ENCODE measurements around the gene SRA1. TPM values are rescaled to one million over a fixed set of nuclear protein-coding genes. Genes with fewer than 3 reads are reported as not detected.
"Not testable (repeated sequence)": the region's sequence is repeated elsewhere in the genome, so short reads cannot be mapped to it uniquely, and the experiment has no call there.

SRA1 gene
- total and polyA plus RNA-seq, 3 donors from 2014 or later: 43.1 to 51.3 (median 49.0) TPM

GRCh38 chr5:140587495-140587894 lies 30.2 kb upstream of the SRA1 start:
- 89 to 96% methylated on average over 1 of the region's 1 CpG for WGBS, 2 donors
- no peak for DNase-seq
- Histone ChIP-seq H3K27me3 (no peaks in the 10 kb centered on the region), H3K4me1 (peaks cover 7% of the 10 kb centered on the region), H3K27ac (no peak overlapping the region), H3K4me3 (no peak overlapping the region), H3K9me3 (no peaks in the 10 kb centered on the region), H3K36me3 (ENCODE audit: low read depth, missing control alignments) (no peaks in the 10 kb centered on the region)
- no peak for TF ChIP-seq POLR2A (IDR thresholded peaks at IDR 0.05)
- TF ChIP-seq, protein P1, sequence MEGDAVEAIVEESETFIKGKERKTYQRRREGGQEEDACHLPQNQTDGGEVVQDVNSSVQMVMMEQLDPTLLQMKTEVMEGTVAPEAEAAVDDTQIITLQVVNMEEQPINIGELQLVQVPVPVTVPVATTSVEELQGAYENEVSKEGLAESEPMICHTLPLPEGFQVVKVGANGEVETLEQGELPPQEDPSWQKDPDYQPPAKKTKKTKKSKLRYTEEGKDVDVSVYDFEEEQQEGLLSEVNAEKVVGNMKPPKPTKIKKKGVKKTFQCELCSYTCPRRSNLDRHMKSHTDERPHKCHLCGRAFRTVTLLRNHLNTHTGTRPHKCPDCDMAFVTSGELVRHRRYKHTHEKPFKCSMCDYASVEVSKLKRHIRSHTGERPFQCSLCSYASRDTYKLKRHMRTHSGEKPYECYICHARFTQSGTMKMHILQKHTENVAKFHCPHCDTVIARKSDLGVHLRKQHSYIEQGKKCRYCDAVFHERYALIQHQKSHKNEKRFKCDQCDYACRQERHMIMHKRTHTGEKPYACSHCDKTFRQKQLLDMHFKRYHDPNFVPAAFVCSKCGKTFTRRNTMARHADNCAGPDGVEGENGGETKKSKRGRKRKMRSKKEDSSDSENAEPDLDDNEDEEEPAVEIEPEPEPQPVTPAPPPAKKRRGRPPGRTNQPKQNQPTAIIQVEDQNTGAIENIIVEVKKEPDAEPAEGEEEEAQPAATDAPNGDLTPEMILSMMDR (IDR thresholded peaks at IDR 0.05): no peak
- intact Hi-C loops (cut with DNase I; ENCODE audit: low total_unique reads): no loop called here

- H3K36me3 ChIP-seq (ENCODE audit: low read depth, missing control alignments); H3K27me3 ChIP-seq; H3K4me3 ChIP-seq; H3K9me3 ChIP-seq; intact Hi-C loops (cut with DNase I; ENCODE audit: low total_unique reads); DNase-seq; H3K27ac ChIP-seq: not testable (repeated sequence)
- H3K4me1 ChIP-seq: peaks cover 28% of the 10 kb centered on the region
- TF ChIP-seq, protein P1 (IDR thresholded peaks at IDR 0.05): peak in 1 of 3 experiments; percentile 42
- WGBS, 2 donors: 93 to 95% methylated on average over 6 of the region's 6 CpGs
Measured at GRCh38 chr5:140579188-140579747, 22.0 kb upstream of the SRA1 start.

- no peaks in the 10 kb centered on the region for H3K9me3 ChIP-seq
- H3K27ac ChIP-seq: peak overlapping the region; percentile 52 to 84
- no peak for DNase-seq
- H3K4me3 ChIP-seq: no peak overlapping the region
- H3K27me3 ChIP-seq: no peaks in the 10 kb centered on the region
- H3K4me1 ChIP-seq: peaks cover 51% of the 10 kb centered on the region
- no peaks in the 10 kb centered on the region for H3K36me3 ChIP-seq (ENCODE audit: low read depth, missing control alignments)
- no peak for TF ChIP-seq POLR2A (IDR thresholded peaks at IDR 0.05)
- TF ChIP-seq, protein P1 (IDR thresholded peaks at IDR 0.05): no peak
- intact Hi-C loops (cut with DNase I; ENCODE audit: low total_unique reads): no loop called here
- 45 to 46% methylated on average over 2 of the region's 2 CpGs for WGBS, 2 donors
Measured at GRCh38 chr5:140576776-140577201, 19.5 kb upstream of the SRA1 start.

- DNase-seq: peak; percentile 81
- peak overlapping the region; percentile 80 to 84 for H3K27ac ChIP-seq
Measured at GRCh38 chr5:140575309-140575708, 18.0 kb upstream of the SRA1 start.

More at GRCh38 chr5:140575309-140575708, 18.0 kb upstream of the SRA1 start:
- Histone ChIP-seq H3K9me3 (no peaks in the 10 kb centered on the region), H3K27me3 (no peaks in the 10 kb centered on the region), H3K4me1 (peaks cover 63% of the 10 kb centered on the region), H3K4me3 (no peak overlapping the region), H3K36me3 (ENCODE audit: low read depth, missing control alignments) (no peaks in the 10 kb centered on the region)
- intact Hi-C loops (cut with DNase I; ENCODE audit: low total_unique reads): no loop called here
- 74 to 87% methylated on average over 6 to 8 of the region's 8 CpGs for WGBS, 2 donors
- no peak for TF ChIP-seq POLR2A (IDR thresholded peaks at IDR 0.05)
- TF ChIP-seq, protein P1 (IDR thresholded peaks at IDR 0.05): peak; percentile 37 to 54 (median 50)

Data from testis (tissue), 3 donors.